Measurements from ENCODE around the gene CTNNA3.

DNA sequence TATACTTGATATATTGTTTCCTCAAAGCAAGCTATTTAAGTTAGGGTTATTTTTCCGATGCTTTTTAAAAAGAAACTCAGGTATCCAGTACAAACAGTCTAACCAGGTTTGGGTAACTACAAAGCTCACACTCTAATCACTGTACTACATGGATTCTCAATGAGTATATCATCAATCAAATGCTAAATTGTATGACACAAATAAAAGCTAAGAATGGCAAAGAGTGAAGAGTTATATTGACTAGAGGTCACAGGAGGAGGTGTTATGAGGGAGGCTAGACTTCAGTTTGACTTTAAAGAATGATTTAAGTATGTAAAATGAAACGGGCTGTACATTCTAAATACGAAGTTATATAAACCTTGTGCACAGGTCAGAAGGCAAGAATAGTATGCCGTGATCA is 178.0 kb downstream of the CTNNA3 start:
- TF ChIP-seq, protein P1, sequence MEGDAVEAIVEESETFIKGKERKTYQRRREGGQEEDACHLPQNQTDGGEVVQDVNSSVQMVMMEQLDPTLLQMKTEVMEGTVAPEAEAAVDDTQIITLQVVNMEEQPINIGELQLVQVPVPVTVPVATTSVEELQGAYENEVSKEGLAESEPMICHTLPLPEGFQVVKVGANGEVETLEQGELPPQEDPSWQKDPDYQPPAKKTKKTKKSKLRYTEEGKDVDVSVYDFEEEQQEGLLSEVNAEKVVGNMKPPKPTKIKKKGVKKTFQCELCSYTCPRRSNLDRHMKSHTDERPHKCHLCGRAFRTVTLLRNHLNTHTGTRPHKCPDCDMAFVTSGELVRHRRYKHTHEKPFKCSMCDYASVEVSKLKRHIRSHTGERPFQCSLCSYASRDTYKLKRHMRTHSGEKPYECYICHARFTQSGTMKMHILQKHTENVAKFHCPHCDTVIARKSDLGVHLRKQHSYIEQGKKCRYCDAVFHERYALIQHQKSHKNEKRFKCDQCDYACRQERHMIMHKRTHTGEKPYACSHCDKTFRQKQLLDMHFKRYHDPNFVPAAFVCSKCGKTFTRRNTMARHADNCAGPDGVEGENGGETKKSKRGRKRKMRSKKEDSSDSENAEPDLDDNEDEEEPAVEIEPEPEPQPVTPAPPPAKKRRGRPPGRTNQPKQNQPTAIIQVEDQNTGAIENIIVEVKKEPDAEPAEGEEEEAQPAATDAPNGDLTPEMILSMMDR (IDR thresholded peaks at IDR 0.05), result no peak
- TF ChIP-seq POLR2AphosphoS5 (IDR thresholded peaks at IDR 0.05; ENCODE audit: low read depth, low read length), result no peak
- TF ChIP-seq TCF7L2 (IDR thresholded peaks at IDR 0.05; ENCODE audit: low read depth, low read length), result no peak
- no peak for TF ChIP-seq SIN3A (IDR thresholded peaks at IDR 0.05; ENCODE audit: borderline replicate concordance, insufficient read depth, low read depth, low read length)
- TF ChIP-seq, protein P2, sequence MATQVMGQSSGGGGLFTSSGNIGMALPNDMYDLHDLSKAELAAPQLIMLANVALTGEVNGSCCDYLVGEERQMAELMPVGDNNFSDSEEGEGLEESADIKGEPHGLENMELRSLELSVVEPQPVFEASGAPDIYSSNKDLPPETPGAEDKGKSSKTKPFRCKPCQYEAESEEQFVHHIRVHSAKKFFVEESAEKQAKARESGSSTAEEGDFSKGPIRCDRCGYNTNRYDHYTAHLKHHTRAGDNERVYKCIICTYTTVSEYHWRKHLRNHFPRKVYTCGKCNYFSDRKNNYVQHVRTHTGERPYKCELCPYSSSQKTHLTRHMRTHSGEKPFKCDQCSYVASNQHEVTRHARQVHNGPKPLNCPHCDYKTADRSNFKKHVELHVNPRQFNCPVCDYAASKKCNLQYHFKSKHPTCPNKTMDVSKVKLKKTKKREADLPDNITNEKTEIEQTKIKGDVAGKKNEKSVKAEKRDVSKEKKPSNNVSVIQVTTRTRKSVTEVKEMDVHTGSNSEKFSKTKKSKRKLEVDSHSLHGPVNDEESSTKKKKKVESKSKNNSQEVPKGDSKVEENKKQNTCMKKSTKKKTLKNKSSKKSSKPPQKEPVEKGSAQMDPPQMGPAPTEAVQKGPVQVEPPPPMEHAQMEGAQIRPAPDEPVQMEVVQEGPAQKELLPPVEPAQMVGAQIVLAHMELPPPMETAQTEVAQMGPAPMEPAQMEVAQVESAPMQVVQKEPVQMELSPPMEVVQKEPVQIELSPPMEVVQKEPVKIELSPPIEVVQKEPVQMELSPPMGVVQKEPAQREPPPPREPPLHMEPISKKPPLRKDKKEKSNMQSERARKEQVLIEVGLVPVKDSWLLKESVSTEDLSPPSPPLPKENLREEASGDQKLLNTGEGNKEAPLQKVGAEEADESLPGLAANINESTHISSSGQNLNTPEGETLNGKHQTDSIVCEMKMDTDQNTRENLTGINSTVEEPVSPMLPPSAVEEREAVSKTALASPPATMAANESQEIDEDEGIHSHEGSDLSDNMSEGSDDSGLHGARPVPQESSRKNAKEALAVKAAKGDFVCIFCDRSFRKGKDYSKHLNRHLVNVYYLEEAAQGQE (IDR thresholded peaks at IDR 0.05; ENCODE audit: insufficient read depth in 1 of 2, low read depth in 2 of 2, low read length in 1 of 2), result no peak
